Amygdala (tissue), 56 donors: ENCODE measurements around the gene UPB1.
"Not testable (repeated sequence)": the region's sequence is repeated elsewhere in the genome, so short reads cannot be mapped to it uniquely, and the experiment has no call there.

Experiments
- DNase-seq, 56 donors: peaks; one replicate each; lab custom pipeline; 2025; lab: John Stamatoyannopoulos, UW

UPB1 gene

DNA sequence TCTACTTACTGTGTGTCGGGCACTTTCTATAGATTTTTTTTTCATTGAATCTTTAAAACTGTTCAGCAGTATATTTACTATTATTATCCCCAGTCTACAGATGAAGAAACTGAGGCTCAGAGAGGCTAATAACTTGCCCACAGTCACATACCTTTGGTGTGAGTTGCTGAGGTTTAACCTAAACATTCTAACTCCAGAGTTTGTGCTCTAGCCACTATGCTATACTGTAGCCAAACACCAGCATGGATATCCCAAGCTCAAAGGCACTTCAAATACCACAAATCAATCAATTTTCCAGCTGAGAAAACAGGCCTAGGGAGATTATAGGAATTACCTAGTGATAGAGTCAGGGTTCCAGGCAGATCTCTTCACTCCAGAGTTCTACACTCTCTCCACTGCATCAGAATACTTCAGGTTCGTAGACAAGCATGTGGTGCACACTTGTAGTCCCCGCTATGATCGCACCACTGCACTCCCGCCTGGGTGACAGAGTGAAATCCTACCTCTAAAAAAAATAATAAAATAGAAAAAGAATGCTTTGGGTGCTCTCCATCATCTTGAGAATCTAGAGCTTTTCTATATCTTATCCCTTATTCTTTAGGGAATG, 20.4 kb upstream of the UPB1 start:
- no peak for DNase-seq

- DNase-seq: no peak
These were observed 13.5 kb upstream of the UPB1 start for GRCh38 chr22:24481641-24482040.

GRCh38 chr22:24482575-24482974, 12.6 kb upstream of the UPB1 start:
- no peak for DNase-seq

DNA sequence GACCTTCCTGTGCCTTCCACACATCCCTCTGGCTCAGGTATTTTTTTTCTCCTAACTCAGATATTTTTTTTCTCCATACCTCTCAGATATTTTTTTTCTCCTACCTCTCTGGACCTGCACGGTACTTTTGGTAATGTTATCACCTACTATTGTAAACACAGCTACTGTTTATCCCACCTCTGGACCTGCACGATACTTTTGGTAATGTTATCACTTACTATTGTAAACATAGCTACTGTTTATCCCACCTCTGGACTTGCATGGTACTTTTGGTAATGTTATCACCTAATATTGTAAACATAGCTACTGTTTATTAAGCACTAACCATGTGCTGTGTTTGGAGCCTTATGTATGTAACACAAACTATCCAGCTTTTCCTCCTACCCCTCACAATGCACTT, 12.1 kb upstream of the UPB1 start:
- no peak for DNase-seq

GRCh38 chr22:24483976-24484545, 11.1 kb upstream of the UPB1 start:
- DNase-seq: no peak

- DNase-seq: no peak
These were observed 10.0 kb upstream of the UPB1 start for GRCh38 chr22:24485170-24485569.

- DNase-seq: no peak
These were observed 9.5 kb upstream of the UPB1 start for GRCh38 chr22:24485608-24486007.

DNA sequence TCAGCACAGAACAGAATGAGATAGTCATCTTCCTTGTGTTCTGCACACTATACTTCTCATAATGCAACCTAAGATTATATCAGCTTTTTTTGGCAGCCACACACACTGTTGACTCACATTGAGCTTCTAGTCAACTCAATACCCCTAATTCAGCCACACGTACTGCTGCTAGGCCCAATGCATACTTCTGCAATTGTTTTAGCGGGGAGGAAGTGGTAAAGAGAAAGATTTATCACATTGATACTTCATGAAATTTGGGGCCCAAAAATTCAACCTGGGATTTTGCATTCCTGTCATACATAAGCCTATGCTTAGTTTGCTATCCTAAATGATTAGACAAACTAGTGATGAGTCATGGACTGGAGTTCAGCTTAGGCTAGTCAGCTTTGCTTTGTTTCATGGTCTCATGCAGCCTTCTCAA, 8.6 kb upstream of the UPB1 start:
- no peak for DNase-seq

GRCh38 chr22:24489011-24489410, 6.1 kb upstream of the UPB1 start:
- DNase-seq: no peak

DNA sequence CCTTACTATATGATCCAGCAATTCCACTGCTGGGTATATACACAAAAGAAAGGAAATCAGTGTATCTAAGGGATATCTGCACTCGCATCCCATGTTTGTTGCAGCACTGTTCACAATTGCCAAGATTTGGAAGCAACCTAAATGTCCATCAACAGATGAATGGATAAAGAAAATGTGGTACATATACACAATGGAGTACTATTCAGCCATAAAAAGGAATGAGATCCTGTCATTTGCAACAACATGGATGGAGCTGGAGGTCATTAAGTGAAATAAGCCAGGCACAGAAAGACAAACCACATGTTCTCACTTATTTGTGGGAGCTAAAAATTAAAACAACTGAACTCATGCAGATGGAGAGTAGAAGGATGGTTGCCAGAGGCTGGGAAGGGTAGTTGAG, 5.7 kb upstream of the UPB1 start:
- not testable (repeated sequence) for DNase-seq

DNA sequence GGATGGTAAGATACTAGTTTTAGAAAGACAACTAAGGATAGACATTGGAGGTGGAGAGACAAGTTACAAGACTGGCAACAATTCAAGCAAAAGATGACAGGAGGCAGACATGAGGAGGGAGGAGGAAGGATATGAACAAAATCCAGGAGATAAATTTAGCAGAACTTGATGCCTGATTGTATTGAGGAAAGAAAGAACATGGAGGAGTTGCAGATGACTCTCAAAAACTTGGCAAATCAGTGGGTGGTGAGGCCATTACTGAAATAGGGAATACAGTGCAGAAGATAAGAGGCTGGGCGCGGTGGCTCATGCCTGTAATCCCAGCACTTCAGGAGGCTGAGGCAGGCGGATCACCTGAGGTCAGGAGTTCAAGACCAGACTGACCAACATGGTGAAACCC, 2.7 kb upstream of the UPB1 start:
- DNase-seq: no peak

DNA sequence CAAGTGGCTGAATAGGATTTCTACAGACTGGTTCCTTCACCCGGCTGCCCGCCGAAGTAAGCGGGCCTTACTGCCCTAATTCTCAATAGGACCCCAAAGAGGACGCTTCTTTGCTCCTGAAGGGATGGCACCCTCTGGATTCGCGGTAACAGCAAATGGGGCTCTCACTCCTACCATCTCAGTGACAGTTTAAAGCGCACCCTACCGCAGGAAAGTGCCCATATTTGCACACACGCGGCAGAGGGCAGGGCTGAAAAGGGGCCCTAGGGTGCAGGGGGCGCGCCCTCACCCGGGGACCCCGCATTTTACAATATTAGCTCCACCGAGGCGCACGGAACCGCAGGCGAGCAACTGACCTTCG, 985 bp upstream of the UPB1 start:
- DNase-seq: no peak

DNA sequence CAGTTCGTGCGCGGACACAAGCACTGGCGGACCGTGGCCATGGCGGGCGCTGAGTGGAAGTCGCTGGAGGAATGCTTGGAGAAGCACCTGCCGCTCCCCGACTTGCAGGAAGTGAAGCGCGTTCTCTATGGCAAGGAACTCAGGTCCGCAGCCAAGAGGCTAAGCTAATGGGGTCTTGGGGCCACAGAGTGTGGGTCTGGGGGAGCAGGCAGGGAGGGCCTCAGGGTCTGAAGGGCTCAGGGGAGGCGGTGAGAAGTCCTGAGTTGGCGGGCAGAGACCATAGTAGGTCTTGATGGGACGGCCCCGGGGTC, 188 bp downstream of the UPB1 start:
- no peak for DNase-seq

GRCh38 chr22:24496234-24496633, 1.1 kb downstream of the UPB1 start:
- DNase-seq: no peak

- no peak for DNase-seq
These were observed 1.5 kb downstream of the UPB1 start for GRCh38 chr22:24496661-24497060.

DNA sequence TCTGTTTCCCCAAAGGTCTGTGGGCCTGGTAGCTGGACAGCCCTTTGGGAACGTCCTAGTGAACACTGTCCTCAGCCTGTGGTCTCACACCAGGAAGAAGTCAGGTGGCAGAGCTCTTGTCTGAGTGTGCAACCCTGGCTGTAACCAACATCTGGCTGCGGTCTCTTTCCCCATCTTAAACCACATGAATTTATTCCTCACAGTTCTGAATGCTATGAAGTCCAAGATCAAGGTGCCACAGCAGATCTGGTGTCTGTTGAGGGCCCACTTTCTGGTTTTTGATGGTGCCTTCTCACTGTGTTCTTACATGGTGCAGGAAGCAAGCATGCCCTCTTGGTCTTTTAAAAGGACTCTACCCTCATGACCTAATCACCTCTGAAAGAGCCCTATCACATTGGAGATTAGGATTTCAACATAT, 2.7 kb downstream of the UPB1 start:
- no peak for DNase-seq

DNA sequence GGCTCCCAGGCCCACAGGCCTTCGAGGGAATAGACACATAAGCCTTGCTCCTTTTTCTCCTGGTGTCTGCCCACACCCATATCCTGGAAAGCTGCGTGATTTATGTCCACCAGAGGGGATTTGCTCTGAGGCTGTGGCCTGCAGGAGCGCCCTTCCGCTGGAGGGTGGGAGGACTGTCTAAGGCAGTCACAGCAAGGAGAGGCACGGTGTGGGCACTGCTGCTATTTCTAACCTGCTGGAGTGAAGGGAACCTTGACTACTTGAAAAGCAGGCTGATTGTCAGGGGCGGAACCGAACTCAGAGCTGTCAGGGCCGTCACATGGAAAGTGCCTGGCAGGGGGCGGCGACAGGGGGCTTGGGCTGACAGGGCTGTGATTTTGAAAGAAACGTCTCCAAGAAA, 3.7 kb downstream of the UPB1 start:
- DNase-seq: no peak

DNA sequence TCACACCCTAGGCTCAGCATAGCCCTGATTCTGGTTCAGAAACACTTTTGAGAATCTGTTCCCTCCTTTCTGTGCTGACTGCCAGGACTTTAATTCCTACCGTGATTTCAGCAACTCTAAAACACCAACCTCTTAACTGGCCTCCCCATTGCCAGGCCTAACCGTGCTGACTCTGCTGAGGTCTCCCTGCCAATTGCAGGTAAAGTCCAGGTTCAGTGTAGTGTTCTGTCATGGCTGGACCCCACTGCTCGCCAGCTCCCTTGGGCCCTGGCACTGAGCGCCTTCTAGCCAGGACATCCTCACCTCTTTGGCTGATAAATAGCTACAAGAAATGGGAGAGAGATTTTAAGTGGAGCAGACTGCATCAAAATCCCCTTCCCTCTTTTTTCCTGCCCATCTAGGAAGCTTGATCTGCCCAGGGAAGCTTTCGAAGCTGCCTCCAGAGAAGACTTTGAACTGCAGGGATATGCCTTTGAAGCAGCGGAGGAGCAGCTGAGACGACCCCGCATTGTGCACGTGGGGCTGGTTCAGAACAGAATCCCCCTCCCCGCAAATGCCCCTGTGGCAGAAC, 4.7 kb downstream of the UPB1 start:
- no peak for DNase-seq

- DNase-seq: no peak
These were observed 5.2 kb downstream of the UPB1 start for GRCh38 chr22:24500277-24500820.

DNA sequence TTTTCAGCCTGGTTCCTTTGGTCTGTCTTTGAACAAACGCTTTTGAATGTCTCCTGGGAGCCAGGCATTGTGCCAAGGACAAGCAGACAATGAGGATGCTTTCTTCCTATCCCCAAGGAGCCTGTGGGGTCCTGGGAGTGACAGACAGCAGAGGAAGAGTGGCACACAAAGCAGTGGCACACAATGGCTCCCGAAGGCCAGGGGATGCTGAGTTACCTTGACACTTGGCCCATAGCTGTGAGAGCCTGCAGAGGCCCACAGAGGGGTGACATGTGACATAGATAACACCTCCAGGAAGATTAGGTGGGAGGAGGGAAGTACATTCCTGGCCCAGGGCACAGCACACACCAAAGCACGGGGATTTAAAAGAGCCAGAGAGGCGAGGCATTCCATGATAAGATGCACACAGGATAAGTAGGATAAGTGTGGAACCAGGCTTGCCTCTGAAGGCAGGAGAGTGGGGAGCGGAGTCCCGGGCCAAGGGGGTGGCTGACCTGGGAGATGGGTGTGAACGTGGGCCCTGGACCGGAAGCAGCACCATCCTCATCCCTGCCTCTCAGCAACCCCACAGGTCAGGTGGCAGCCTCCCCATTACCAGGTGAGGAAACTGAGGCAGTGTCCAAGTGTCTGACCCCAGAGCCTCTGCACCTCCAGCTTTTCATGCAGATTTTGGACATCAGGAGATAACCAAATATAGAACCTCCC, 6.3 kb downstream of the UPB1 start:
- DNase-seq: no peak

- no peak for DNase-seq
These were observed 6.9 kb downstream of the UPB1 start for GRCh38 chr22:24502034-24502433.

- DNase-seq: no peak
These were observed 7.4 kb downstream of the UPB1 start for GRCh38 chr22:24502541-24502940.
